Measurements from ENCODE around the gene ZBTB20. TPM values are rescaled to one million over a fixed set of nuclear protein-coding genes. Genes with fewer than 3 reads are reported as not detected.

The ZBTB20 gene
- total and polyA plus RNA-seq, 4 donors = 0.88 to 83.2 (median 20.4) TPM

DNA sequence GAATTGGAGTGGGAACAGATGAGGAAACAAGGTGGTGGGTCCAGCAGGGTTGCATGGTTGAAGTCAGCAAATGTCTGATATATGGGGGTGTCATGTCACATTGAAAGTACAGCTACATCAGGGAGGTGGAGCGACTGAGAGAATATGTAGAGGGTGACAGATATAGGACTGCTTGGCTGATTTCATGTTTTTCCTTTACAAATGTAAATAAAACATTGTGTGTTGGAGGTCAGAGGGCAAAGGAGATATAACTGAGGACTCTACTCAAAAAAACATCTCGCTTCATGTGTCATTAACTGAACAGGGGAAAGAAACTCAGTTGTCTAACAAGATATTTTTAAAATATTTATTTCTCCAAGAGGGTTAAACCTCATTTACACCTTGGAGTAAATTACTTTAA lies 675.6 kb downstream of the ZBTB20 start:
- H3K9ac ChIP-seq (ENCODE audit: low read depth in 1 of 2, low read length in 2 of 2) = no peak overlapping the region
- no peaks in the 10 kb centered on the region for H3K36me3 ChIP-seq (ENCODE audit: control insufficient read depth in 4 of 4, insufficient read depth in 3 of 4, low read depth in 1 of 4, low read length in 3 of 4)
- no peaks in the 10 kb centered on the region for H3K27me3 ChIP-seq (ENCODE audit: control insufficient read depth in 4 of 4, insufficient read depth in 4 of 4, low read length in 3 of 4)
- 89% methylated on average over 2 of the region's 2 CpGs for WGBS
- TF ChIP-seq HNF4A (conservative IDR thresholded peaks at IDR 0.05) (peak in 1 of 2 donors; percentile 64), RXRA (IDR thresholded peaks at IDR 0.05) (peak in 1 of 2 donors; percentile 18), YY1 (IDR thresholded peaks at IDR 0.05) (no peak)
- peaks cover 2 to 19% (median 10%) of the 10 kb centered on the region in 4 donors for H3K4me1 ChIP-seq (ENCODE audit: control insufficient read depth in 4 of 4, insufficient read depth in 4 of 4, low read length in 3 of 4)
- H3K9me3 ChIP-seq (ENCODE audit: control insufficient read depth in 4 of 4, low read length in 3 of 4) = no peaks in the 10 kb centered on the region
- H3K27ac ChIP-seq (ENCODE audit: low read depth in 1 of 2, low read length in 2 of 2) = no peak overlapping the region
- no peak for DNase-seq (ENCODE audit: low spot score)
- no peak overlapping the region for H3K4me3 ChIP-seq (ENCODE audit: low read depth in 1 of 3, low read length in 3 of 3)

DNA sequence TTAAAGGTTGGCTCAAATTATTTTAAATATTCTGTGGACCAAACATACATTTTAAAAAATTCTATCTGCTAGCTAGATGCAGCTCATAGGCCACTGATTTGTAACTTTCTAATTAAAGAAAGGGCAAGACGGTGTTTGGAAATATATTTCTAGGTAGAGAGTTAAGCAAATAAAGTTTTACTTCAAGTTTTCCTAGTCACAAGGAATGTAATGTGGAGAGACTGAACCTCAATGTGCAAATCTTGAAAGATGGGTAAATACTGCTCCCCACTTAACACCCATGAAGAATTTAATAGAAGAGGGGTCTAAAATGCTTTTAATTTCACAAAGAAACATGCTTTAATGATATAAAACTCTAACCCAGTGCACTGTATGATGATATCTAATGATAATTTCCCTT lies 678.0 kb downstream of the ZBTB20 start:
- Histone ChIP-seq H3K9ac (ENCODE audit: low read depth in 1 of 2, low read length in 2 of 2) (no peak overlapping the region), H3K9me3 (ENCODE audit: control insufficient read depth in 4 of 4, low read length in 3 of 4) (no peaks in the 10 kb centered on the region), H3K36me3 (ENCODE audit: control insufficient read depth in 4 of 4, insufficient read depth in 3 of 4, low read depth in 1 of 4, low read length in 3 of 4) (no peaks in the 10 kb centered on the region), H3K27me3 (ENCODE audit: control insufficient read depth in 4 of 4, insufficient read depth in 4 of 4, low read length in 3 of 4) (no peaks in the 10 kb centered on the region), H3K4me1 (ENCODE audit: control insufficient read depth in 4 of 4, insufficient read depth in 4 of 4, low read length in 3 of 4) (peaks cover 4 to 19% (median 13%) of the 10 kb centered on the region in 4 donors), H3K4me3 (ENCODE audit: low read depth in 1 of 3, low read length in 3 of 3) (no peak overlapping the region), H3K27ac (ENCODE audit: low read depth in 1 of 2, low read length in 2 of 2) (no peak overlapping the region)
- DNase-seq (ENCODE audit: low spot score) = no peak
- TF ChIP-seq ATF3 (IDR thresholded peaks at IDR 0.05) = no peak
- no peak for TF ChIP-seq HNF4A (conservative IDR thresholded peaks at IDR 0.05)
- TF ChIP-seq FOXA1 (IDR thresholded peaks at IDR 0.05) = no peak
- no peak for TF ChIP-seq TAF1 (conservative IDR thresholded peaks at IDR 0.05)
- no peak for TF ChIP-seq HNF4G (IDR thresholded peaks at IDR 0.05)
- no peak for TF ChIP-seq NR2F2 (IDR thresholded peaks at IDR 0.05)
- TF ChIP-seq FOXA2 (IDR thresholded peaks at IDR 0.05) = no peak
- TF ChIP-seq RXRA (IDR thresholded peaks at IDR 0.05) = no peak
- TF ChIP-seq GABPA (IDR thresholded peaks at IDR 0.05 in 1 of 2, conservative IDR thresholded peaks at IDR 0.05 in 1 of 2) = no peak
- TF ChIP-seq MAX (IDR thresholded peaks at IDR 0.05) = no peak
- TF ChIP-seq RAD21 (IDR thresholded peaks at IDR 0.05) = no peak
- no peak for TF ChIP-seq SP1 (IDR thresholded peaks at IDR 0.05)
- no peak for TF ChIP-seq ZBTB33 (IDR thresholded peaks at IDR 0.05)
- TF ChIP-seq, protein P1, sequence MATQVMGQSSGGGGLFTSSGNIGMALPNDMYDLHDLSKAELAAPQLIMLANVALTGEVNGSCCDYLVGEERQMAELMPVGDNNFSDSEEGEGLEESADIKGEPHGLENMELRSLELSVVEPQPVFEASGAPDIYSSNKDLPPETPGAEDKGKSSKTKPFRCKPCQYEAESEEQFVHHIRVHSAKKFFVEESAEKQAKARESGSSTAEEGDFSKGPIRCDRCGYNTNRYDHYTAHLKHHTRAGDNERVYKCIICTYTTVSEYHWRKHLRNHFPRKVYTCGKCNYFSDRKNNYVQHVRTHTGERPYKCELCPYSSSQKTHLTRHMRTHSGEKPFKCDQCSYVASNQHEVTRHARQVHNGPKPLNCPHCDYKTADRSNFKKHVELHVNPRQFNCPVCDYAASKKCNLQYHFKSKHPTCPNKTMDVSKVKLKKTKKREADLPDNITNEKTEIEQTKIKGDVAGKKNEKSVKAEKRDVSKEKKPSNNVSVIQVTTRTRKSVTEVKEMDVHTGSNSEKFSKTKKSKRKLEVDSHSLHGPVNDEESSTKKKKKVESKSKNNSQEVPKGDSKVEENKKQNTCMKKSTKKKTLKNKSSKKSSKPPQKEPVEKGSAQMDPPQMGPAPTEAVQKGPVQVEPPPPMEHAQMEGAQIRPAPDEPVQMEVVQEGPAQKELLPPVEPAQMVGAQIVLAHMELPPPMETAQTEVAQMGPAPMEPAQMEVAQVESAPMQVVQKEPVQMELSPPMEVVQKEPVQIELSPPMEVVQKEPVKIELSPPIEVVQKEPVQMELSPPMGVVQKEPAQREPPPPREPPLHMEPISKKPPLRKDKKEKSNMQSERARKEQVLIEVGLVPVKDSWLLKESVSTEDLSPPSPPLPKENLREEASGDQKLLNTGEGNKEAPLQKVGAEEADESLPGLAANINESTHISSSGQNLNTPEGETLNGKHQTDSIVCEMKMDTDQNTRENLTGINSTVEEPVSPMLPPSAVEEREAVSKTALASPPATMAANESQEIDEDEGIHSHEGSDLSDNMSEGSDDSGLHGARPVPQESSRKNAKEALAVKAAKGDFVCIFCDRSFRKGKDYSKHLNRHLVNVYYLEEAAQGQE (IDR thresholded peaks at IDR 0.05) = no peak
- TF ChIP-seq YY1 (IDR thresholded peaks at IDR 0.05) = no peak
- TF ChIP-seq JUND (IDR thresholded peaks at IDR 0.05) = no peak
- TF ChIP-seq, protein P2, sequence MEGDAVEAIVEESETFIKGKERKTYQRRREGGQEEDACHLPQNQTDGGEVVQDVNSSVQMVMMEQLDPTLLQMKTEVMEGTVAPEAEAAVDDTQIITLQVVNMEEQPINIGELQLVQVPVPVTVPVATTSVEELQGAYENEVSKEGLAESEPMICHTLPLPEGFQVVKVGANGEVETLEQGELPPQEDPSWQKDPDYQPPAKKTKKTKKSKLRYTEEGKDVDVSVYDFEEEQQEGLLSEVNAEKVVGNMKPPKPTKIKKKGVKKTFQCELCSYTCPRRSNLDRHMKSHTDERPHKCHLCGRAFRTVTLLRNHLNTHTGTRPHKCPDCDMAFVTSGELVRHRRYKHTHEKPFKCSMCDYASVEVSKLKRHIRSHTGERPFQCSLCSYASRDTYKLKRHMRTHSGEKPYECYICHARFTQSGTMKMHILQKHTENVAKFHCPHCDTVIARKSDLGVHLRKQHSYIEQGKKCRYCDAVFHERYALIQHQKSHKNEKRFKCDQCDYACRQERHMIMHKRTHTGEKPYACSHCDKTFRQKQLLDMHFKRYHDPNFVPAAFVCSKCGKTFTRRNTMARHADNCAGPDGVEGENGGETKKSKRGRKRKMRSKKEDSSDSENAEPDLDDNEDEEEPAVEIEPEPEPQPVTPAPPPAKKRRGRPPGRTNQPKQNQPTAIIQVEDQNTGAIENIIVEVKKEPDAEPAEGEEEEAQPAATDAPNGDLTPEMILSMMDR (IDR thresholded peaks at IDR 0.05; ENCODE audit: low read depth, low read length, missing input control) = no peak
- TF ChIP-seq EGR1 (IDR thresholded peaks at IDR 0.05; ENCODE audit: low read depth in 2 of 2) = no peak
- WGBS = 94% methylated on average over 1 of the region's 1 CpG

Data from liver (tissue), 9 donors.